Stimulated activated CD4-positive, alpha-beta T cell treated with anti-CD3 and anti-CD28 coated beads, Interleukin-2, amount 100 ng/mL, for 48 hours (primary cell): ENCODE results near the gene LIFR.
"Not testable (repeated sequence)": the region's sequence is repeated elsewhere in the genome, so short reads cannot be mapped to it uniquely, and the experiment has no call there.

ENCODE experiments used
- DNase-seq, 2 donors: peaks; one replicate each; pipeline ENCODE4 v3.0.0-alpha.2; 2020

LIFR gene

GRCh38 chr5:38579105-38579504 lies 22.7 kb upstream of the LIFR start:
- DNase-seq, result no peak

GRCh38 chr5:38576961-38577684 lies 20.7 kb upstream of the LIFR start:
- no peak for DNase-seq

GRCh38 chr5:38576442-38576841 lies 20.0 kb upstream of the LIFR start:
- no peak for DNase-seq

GRCh38 chr5:38575476-38575875 lies 19.0 kb upstream of the LIFR start:
- no peak for DNase-seq

- DNase-seq, result no peak
Observed at GRCh38 chr5:38574009-38574408, 17.6 kb upstream of the LIFR start.

GRCh38 chr5:38573521-38573920 lies 17.1 kb upstream of the LIFR start:
- DNase-seq, result no peak

- DNase-seq, result no peak
Observed at GRCh38 chr5:38569180-38569579, 12.7 kb upstream of the LIFR start.

- DNase-seq, result not testable (repeated sequence)
Observed at GRCh38 chr5:38567306-38567705, 10.9 kb upstream of the LIFR start.

GRCh38 chr5:38563624-38564023 lies 7.2 kb upstream of the LIFR start:
- no peak for DNase-seq

- DNase-seq, result no peak
Observed at GRCh38 chr5:38562444-38563210, 6.2 kb upstream of the LIFR start.

- no peak for DNase-seq
Observed at GRCh38 chr5:38559428-38559827, 3.0 kb upstream of the LIFR start.

GRCh38 chr5:38557792-38558191 lies 1.3 kb upstream of the LIFR start:
- no peak for DNase-seq

GRCh38 chr5:38557308-38557710 lies 863 bp upstream of the LIFR start:
- no peak for DNase-seq

- DNase-seq, result peak in 1 of 2 donors; percentile 3
Observed at GRCh38 chr5:38556088-38556598, 303 bp downstream of the LIFR start.

- DNase-seq, result no peak
Observed at GRCh38 chr5:38555354-38556087, 925 bp downstream of the LIFR start.

GRCh38 chr5:38554861-38555260 lies 1.6 kb downstream of the LIFR start:
- no peak for DNase-seq

- DNase-seq, result no peak
Observed at GRCh38 chr5:38554403-38554802, 2.0 kb downstream of the LIFR start.

GRCh38 chr5:38553001-38553521 lies 3.4 kb downstream of the LIFR start:
- no peak for DNase-seq

GRCh38 chr5:38551030-38552017 lies 5.1 kb downstream of the LIFR start:
- DNase-seq, result no peak

GRCh38 chr5:38548064-38548759 lies 8.2 kb downstream of the LIFR start:
- DNase-seq, result no peak

GRCh38 chr5:38547257-38547656 lies 9.2 kb downstream of the LIFR start:
- no peak for DNase-seq
